Measurements from ENCODE around the gene ATP6V0D1. TPM values are rescaled to one million over a fixed set of nuclear protein-coding genes. Genes with fewer than 3 reads are reported as not detected.

ATP6V0D1 gene
- total RNA-seq, 1 experiment from 2014 or later = 76.6 TPM

GRCh38 chr16:67389911-67390815 is 90.8 kb downstream of the ATP6V0D1 start:
- H2AFZ ChIP-seq (ENCODE audit: low read length) = no peak overlapping the region
- CTCF ChIA-PET = no interaction called here
- BruUV-seq (replicated peaks) = no TSS peak
- no peaks in the 10 kb centered on the region for H3K9me2 ChIP-seq (replicated peaks; ENCODE audit: low read length)
- POLR2A ChIA-PET (ENCODE audit: unreplicated experiment) = no interaction called here
- H3K79me2 ChIP-seq (ENCODE audit: low read length) = no peaks in the 10 kb centered on the region
- no peaks in the 10 kb centered on the region for H3K4me1 ChIP-seq (ENCODE audit: insufficient read depth, low read length)
- H3K9me3 ChIP-seq (ENCODE audit: low read length) = no peaks in the 10 kb centered on the region
- H3F3A ChIP-seq (ENCODE audit: low read length, unreplicated experiment) = no peaks in the 10 kb centered on the region
- intact Hi-C loops (cut with micrococcal nuclease) = loop anchor here (10.0 kb wide), 1 partner anchor 45 kb away; no protein-coding TSS in a partner anchor
- no peak overlapping the region for H3K4me3 ChIP-seq (ENCODE audit: low read length)
- no peaks in the 10 kb centered on the region for H4K20me1 ChIP-seq (ENCODE audit: low read length)
- no peak for ATAC-seq
- H3K27me3 ChIP-seq (ENCODE audit: low read length) = no peaks in the 10 kb centered on the region
- H3K4me2 ChIP-seq (ENCODE audit: low read length) = no peak overlapping the region
- H3K36me3 ChIP-seq (ENCODE audit: low read depth, low read length) = no peaks in the 10 kb centered on the region
- H3K27ac ChIP-seq (ENCODE audit: low read length) = no peak overlapping the region
- no peak for TF ChIP-seq EZH2 (IDR thresholded peaks at IDR 0.05; ENCODE audit: low read length, unreplicated experiment)
- no peak for TF ChIP-seq CTCF (conservative IDR thresholded peaks at IDR 0.05; ENCODE audit: low read depth, low read length)
- no peak for TF ChIP-seq EZH2phosphoT487 (IDR thresholded peaks at IDR 0.05; ENCODE audit: borderline replicate concordance, low read length)
- H3K9ac ChIP-seq (ENCODE audit: low read length) = no peak overlapping the region
- DNase-seq = no peak

- POLR2A ChIA-PET (ENCODE audit: unreplicated experiment) = no interaction called here
- no peak for DNase-seq
- no peaks in the 10 kb centered on the region for H3K4me1 ChIP-seq (ENCODE audit: insufficient read depth, low read length)
- H3K4me2 ChIP-seq (ENCODE audit: low read length) = no peak overlapping the region
- no peak overlapping the region for H3K9ac ChIP-seq (ENCODE audit: low read length)
- no peak overlapping the region for H3K4me3 ChIP-seq (ENCODE audit: low read length)
- no peaks in the 10 kb centered on the region for H4K20me1 ChIP-seq (ENCODE audit: low read length)
- no peaks in the 10 kb centered on the region for H3K79me2 ChIP-seq (ENCODE audit: low read length)
- no peaks in the 10 kb centered on the region for H3K27me3 ChIP-seq (ENCODE audit: low read length)
- H3K36me3 ChIP-seq (ENCODE audit: low read depth, low read length) = no peaks in the 10 kb centered on the region
- H3F3A ChIP-seq (ENCODE audit: low read length, unreplicated experiment) = no peaks in the 10 kb centered on the region
- BruUV-seq (replicated peaks) = no TSS peak
- CTCF ChIA-PET = no interaction called here
- TF ChIP-seq EZH2phosphoT487 (IDR thresholded peaks at IDR 0.05; ENCODE audit: borderline replicate concordance, low read length) (no peak), EZH2 (IDR thresholded peaks at IDR 0.05; ENCODE audit: low read length, unreplicated experiment) (no peak), CTCF (conservative IDR thresholded peaks at IDR 0.05; ENCODE audit: low read depth, low read length) (no peak)
- H2AFZ ChIP-seq (ENCODE audit: low read length) = no peak overlapping the region
- no peaks in the 10 kb centered on the region for H3K9me2 ChIP-seq (replicated peaks; ENCODE audit: low read length)
- ATAC-seq = no peak
- no peak overlapping the region for H3K27ac ChIP-seq (ENCODE audit: low read length)
- intact Hi-C loops (cut with micrococcal nuclease) = no loop called here
- H3K9me3 ChIP-seq (ENCODE audit: low read length) = no peaks in the 10 kb centered on the region
These were observed 92.4 kb downstream of the ATP6V0D1 start for GRCh38 chr16:67388591-67388990.

GRCh38 chr16:67388191-67388590 is 92.8 kb downstream of the ATP6V0D1 start:
- TF ChIP-seq EZH2 (IDR thresholded peaks at IDR 0.05; ENCODE audit: low read length, unreplicated experiment) (no peak), CTCF (conservative IDR thresholded peaks at IDR 0.05; ENCODE audit: low read depth, low read length) (no peak), EZH2phosphoT487 (IDR thresholded peaks at IDR 0.05; ENCODE audit: borderline replicate concordance, low read length) (no peak)
- no peaks in the 10 kb centered on the region for H3K9me3 ChIP-seq (ENCODE audit: low read length)
- DNase-seq = no peak
- intact Hi-C loops (cut with micrococcal nuclease) = no loop called here
- CTCF ChIA-PET = no interaction called here
- POLR2A ChIA-PET (ENCODE audit: unreplicated experiment) = no interaction called here
- no peaks in the 10 kb centered on the region for H3K79me2 ChIP-seq (ENCODE audit: low read length)
- no peaks in the 10 kb centered on the region for H4K20me1 ChIP-seq (ENCODE audit: low read length)
- no peaks in the 10 kb centered on the region for H3K4me1 ChIP-seq (ENCODE audit: insufficient read depth, low read length)
- BruUV-seq (replicated peaks) = no TSS peak
- H3K4me2 ChIP-seq (ENCODE audit: low read length) = no peak overlapping the region
- no peak for ATAC-seq
- H3K27me3 ChIP-seq (ENCODE audit: low read length) = no peaks in the 10 kb centered on the region
- no peak overlapping the region for H3K9ac ChIP-seq (ENCODE audit: low read length)
- no peaks in the 10 kb centered on the region for H3F3A ChIP-seq (ENCODE audit: low read length, unreplicated experiment)
- no peaks in the 10 kb centered on the region for H3K9me2 ChIP-seq (replicated peaks; ENCODE audit: low read length)
- no peak overlapping the region for H2AFZ ChIP-seq (ENCODE audit: low read length)
- H3K27ac ChIP-seq (ENCODE audit: low read length) = no peak overlapping the region
- H3K4me3 ChIP-seq (ENCODE audit: low read length) = no peak overlapping the region
- H3K36me3 ChIP-seq (ENCODE audit: low read depth, low read length) = no peaks in the 10 kb centered on the region

All from PC-3 (cell line).